Measurements from ENCODE around the gene ZNF20. TPM values are rescaled to one million over a fixed set of nuclear protein-coding genes. Genes with fewer than 3 reads are reported as not detected.

ZNF20 gene
- total RNA-seq, 1 donor from 2014 or later: 4.2 TPM

Other genes with a start within 250 kb of the ZNF20 start
- 4.4 and 4.5 TPM in 2 replicates for gene ZNF700, start 215.2 kb downstream of the ZNF20 start, total RNA-seq
- 0.54 and 1.3 TPM in 2 replicates for gene ZNF763, start 175.3 kb downstream of the ZNF20 start, total RNA-seq
- gene ZNF433, start 104.7 kb downstream of the ZNF20 start, total RNA-seq: 3.2 and 10.3 TPM in 2 replicates
- gene ZNF878, start 87.4 kb downstream of the ZNF20 start, total RNA-seq: 0.07 and 0.67 TPM in 2 replicates
- 4.1 and 4.7 TPM in 2 replicates for gene ZNF844, start 75.6 kb downstream of the ZNF20 start, total RNA-seq
- gene ZNF625, start 16.4 kb upstream of the ZNF20 start, total RNA-seq: 5.5 and 6.6 TPM in 2 replicates
- 4.3 and 5.0 TPM in 2 replicates for gene ZNF136, start 22.7 kb upstream of the ZNF20 start, total RNA-seq
- gene ZNF44, start 154.5 kb upstream of the ZNF20 start, total RNA-seq: 4.4 and 5.3 TPM in 2 replicates
- gene ZNF563, start 193.3 kb upstream of the ZNF20 start, total RNA-seq: 0.75 and 3.7 TPM in 2 replicates
- 0.34 and 0.46 TPM in 2 replicates for gene ZNF442, start 225.3 kb upstream of the ZNF20 start, total RNA-seq